Uterus (tissue), 4 donors: ENCODE measurements around the gene IL5RA. TPM values are rescaled to one million over a fixed set of nuclear protein-coding genes. Genes with fewer than 3 reads are reported as not detected.

Source experiments
- DNase-seq, 2 donors: peaks; one replicate each; pipeline ENCODE4 v3.0.0-alpha.2; 2019 to 2020
- H3K27ac ChIP-seq, 2 donors: fragments of 200-600 bp; sonication (generic); 1 replicate in 1 of 2; 2 replicates in 1 of 2; pipeline ENCODE4 v1.5.1; 2016 to 2018
- H3K27me3 ChIP-seq, 2 donors: fragments of 200-600 bp; sonication (generic); one replicate each; pipeline ENCODE4 v1.5.1; 2018 to 2019; ENCODE audit warnings: control low read depth in 1 of 2
- H3K36me3 ChIP-seq, 2 donors: fragments of 200-600 bp; sonication (generic); one replicate each; pipeline ENCODE4 v1.5.1; 2019; ENCODE audit warnings: control low read depth in 1 of 2
- H3K4me1 ChIP-seq, 2 donors: fragments of 200-600 bp; sonication (generic); one replicate each; pipeline ENCODE4 v1.5.1; 2018 to 2019; ENCODE audit warnings: control low read depth in 1 of 2
- H3K4me3 ChIP-seq, 2 donors: fragments of 200-600 bp; sonication (generic); 1 replicate in 1 of 2; 2 replicates in 1 of 2; pipeline ENCODE4 v1.5.1; 2018 to 2019; ENCODE audit warnings: mild to moderate bottlenecking in 1 of 2
- H3K9me3 ChIP-seq, 2 donors: fragments of 200-600 bp; sonication (generic); one replicate each; pipeline ENCODE4 v1.5.1; 2019; ENCODE audit warnings: control low read depth in 1 of 2
- POLR2A ChIP-seq, 2 donors: fragments of 450-650 bp; IDR thresholded peaks; one replicate each; pipeline ENCODE4 v1.6.1; 2016; ENCODE audit warnings: antibody characterized with exemption in 2 of 2, mild to moderate bottlenecking in 1 of 2, moderate library complexity in 1 of 2
- intact Hi-C: fragments of 100-400 bp; cut with DNase I; formaldehyde crosslinking; loops from one replicate; pipeline ENCODE4 v1.15.1; 2023; ENCODE audit warnings: low total_unique reads
- total RNA-seq, 4 donors: library from RNA; depleted of rRNA in 3 of 4; stranded (reverse); fragments of >200 nt in 3 of 4; gene quantifications; one replicate each; pipeline versions ENCODE4 v1.1.0 to v1.2.4, GENCODE V29; 2014 to 2023
- TF ChIP-seq, protein P1 (sequence below), 4 experiments: fragments of 200-600 bp in 2 of 4; fragments of 450-650 bp in 2 of 4; sonication (generic) in 2 of 4; IDR thresholded peaks; one replicate each; pipeline ENCODE4 v1.5.1; 2016 to 2019; ENCODE audit warnings: antibody characterized with exemption in 4 of 4, mild to moderate bottlenecking in 2 of 4, moderate library complexity in 1 of 4
- donor health status: DM: yes; HTN: yes; CAD: no.

The IL5RA gene
- total RNA-seq, 4 donors from 2014 or later = under 0.01 to 3.6 (median 0.64) TPM; not detected in 1

DNA sequence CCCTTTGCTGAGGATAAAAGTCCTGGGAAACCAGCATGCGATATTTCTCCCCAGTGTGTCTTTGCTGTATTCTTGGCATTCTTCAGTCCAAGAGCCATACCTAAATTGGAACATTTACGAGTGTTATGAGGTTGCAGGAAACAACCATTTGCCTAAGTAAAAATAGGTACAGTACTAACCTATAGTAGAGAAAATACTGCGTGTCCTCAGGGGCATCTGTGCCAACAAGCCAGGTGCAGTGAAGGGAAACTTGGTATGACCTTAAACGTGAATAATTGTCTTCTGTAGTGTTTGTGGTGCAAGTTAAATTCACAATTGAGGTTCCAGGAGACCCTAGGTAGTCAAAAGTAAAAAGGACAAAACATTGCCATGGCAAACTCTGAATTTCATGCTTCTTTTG, 12.2 kb downstream of the IL5RA start:
- no peaks in the 10 kb centered on the region for H3K9me3 ChIP-seq
- no peak for DNase-seq
- no peak overlapping the region for H3K4me3 ChIP-seq
- H3K4me1 ChIP-seq = no peaks in the 10 kb centered on the region
- intact Hi-C loops = no loop called here
- H3K27me3 ChIP-seq = no peaks in the 10 kb centered on the region
- H3K36me3 ChIP-seq = no peaks in the 10 kb centered on the region
- TF ChIP-seq, protein P1, sequence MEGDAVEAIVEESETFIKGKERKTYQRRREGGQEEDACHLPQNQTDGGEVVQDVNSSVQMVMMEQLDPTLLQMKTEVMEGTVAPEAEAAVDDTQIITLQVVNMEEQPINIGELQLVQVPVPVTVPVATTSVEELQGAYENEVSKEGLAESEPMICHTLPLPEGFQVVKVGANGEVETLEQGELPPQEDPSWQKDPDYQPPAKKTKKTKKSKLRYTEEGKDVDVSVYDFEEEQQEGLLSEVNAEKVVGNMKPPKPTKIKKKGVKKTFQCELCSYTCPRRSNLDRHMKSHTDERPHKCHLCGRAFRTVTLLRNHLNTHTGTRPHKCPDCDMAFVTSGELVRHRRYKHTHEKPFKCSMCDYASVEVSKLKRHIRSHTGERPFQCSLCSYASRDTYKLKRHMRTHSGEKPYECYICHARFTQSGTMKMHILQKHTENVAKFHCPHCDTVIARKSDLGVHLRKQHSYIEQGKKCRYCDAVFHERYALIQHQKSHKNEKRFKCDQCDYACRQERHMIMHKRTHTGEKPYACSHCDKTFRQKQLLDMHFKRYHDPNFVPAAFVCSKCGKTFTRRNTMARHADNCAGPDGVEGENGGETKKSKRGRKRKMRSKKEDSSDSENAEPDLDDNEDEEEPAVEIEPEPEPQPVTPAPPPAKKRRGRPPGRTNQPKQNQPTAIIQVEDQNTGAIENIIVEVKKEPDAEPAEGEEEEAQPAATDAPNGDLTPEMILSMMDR (IDR thresholded peaks at IDR 0.05) = no peak
- no peak for TF ChIP-seq POLR2A (IDR thresholded peaks at IDR 0.05)
- no peak overlapping the region for H3K27ac ChIP-seq

- no peak overlapping the region for H3K27ac ChIP-seq
- no peaks in the 10 kb centered on the region for H3K36me3 ChIP-seq
- intact Hi-C loops = no loop called here
- DNase-seq = no peak
- H3K9me3 ChIP-seq = no peaks in the 10 kb centered on the region
- TF ChIP-seq, protein P1 (IDR thresholded peaks at IDR 0.05) = no peak
- no peak for TF ChIP-seq POLR2A (IDR thresholded peaks at IDR 0.05)
- H3K4me1 ChIP-seq = no peaks in the 10 kb centered on the region
- H3K27me3 ChIP-seq = no peaks in the 10 kb centered on the region
- H3K4me3 ChIP-seq = no peak overlapping the region
These were observed 21.2 kb downstream of the IL5RA start for GRCh38 chr3:3089017-3089416.

DNA sequence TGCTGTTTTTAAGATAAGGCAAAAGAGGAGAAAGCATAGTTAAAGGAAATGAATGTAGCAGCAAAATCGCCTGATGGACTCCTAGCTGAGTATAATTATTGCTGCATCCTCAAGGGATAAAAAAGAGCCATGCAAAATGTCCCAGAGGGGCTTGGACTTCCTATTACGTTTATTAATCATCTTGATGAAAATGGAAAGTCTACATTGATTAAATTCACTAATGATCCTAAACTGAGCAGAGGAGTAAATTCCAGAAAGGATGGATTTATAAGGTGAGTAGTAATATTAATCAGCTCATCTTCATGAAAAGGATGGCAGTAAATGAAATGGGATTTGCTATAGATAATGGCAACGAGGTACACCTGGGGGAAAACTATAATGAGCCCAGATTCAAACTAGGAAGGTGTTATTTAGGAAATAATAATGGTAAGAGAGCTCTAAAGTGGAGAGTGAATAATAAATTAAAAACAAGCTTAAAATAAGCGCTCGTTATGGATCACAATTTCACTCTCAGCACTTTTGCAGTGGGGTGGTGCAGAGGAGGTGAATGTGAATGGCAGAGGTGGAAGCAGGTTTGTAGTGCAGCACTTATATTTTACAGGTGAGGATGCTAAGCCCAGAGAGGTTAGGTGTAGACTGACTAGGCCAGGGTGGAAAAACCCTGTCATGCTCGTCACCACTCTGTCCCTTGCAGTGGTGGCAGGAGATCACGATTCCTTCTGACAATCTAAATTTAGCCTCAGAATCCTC, 22.3 kb downstream of the IL5RA start:
- DNase-seq = no peak
- Histone ChIP-seq H3K27ac (no peak overlapping the region), H3K36me3 (no peaks in the 10 kb centered on the region), H3K4me1 (no peaks in the 10 kb centered on the region), H3K27me3 (no peaks in the 10 kb centered on the region), H3K9me3 (no peaks in the 10 kb centered on the region), H3K4me3 (no peak overlapping the region)
- no peak for TF ChIP-seq POLR2A (IDR thresholded peaks at IDR 0.05)
- TF ChIP-seq, protein P1 (IDR thresholded peaks at IDR 0.05) = no peak
- intact Hi-C loops = no loop called here

DNA sequence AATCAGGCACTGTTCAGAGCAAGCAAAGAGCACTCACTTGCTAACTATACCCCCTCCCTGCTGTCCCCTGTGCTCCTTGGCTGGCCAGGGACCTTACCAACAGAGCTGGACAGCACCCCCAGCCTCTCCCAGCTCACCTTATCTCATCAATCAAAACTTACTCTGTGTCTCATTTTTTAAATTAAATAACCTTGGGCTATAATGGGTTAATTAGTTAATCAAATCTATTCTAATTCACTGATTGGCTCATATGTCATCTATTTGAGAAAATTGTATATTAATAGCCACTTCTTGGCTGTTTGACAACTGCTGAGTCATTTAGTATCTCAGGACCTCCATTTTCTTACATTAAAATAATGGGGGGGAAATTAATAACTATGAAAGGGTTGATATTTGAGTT, 22.9 kb downstream of the IL5RA start:
- Histone ChIP-seq H3K27me3 (no peaks in the 10 kb centered on the region), H3K4me1 (no peaks in the 10 kb centered on the region), H3K4me3 (no peak overlapping the region), H3K27ac (no peak overlapping the region), H3K9me3 (no peaks in the 10 kb centered on the region), H3K36me3 (no peaks in the 10 kb centered on the region)
- intact Hi-C loops = no loop called here
- no peak for TF ChIP-seq POLR2A (IDR thresholded peaks at IDR 0.05)
- TF ChIP-seq, protein P1 (IDR thresholded peaks at IDR 0.05) = no peak
- no peak for DNase-seq

GRCh38 chr3:3086239-3086638, 23.9 kb downstream of the IL5RA start:
- Histone ChIP-seq H3K36me3 (no peaks in the 10 kb centered on the region), H3K27me3 (no peaks in the 10 kb centered on the region), H3K27ac (no peak overlapping the region), H3K4me1 (no peaks in the 10 kb centered on the region), H3K9me3 (no peaks in the 10 kb centered on the region), H3K4me3 (no peak overlapping the region)
- no peak for DNase-seq
- TF ChIP-seq, protein P1 (IDR thresholded peaks at IDR 0.05) = no peak
- TF ChIP-seq POLR2A (IDR thresholded peaks at IDR 0.05) = no peak
- intact Hi-C loops = no loop called here
